ENCODE measurements around the gene TMEM219. TPM values are rescaled to one million over a fixed set of nuclear protein-coding genes. Genes with fewer than 3 reads are reported as not detected.
"Not testable (repeated sequence)": the region's sequence is repeated elsewhere in the genome, so short reads cannot be mapped to it uniquely, and the experiment has no call there.

Gene TMEM219
- total RNA-seq, 1 donor from 2014 or later: 85.9 TPM

- Mint-ChIP-seq H3K27ac (no peak overlapping the region), H3K4me1 (peaks cover 8% of the 10 kb centered on the region), H3K4me3 (no peak overlapping the region), H3K27me3 (ENCODE audit: low read depth) (peaks cover 21% of the 10 kb centered on the region), H3K36me3 (no peaks in the 10 kb centered on the region), H3K9me3 (no peaks in the 10 kb centered on the region)
- TF ChIP-seq, protein P1, sequence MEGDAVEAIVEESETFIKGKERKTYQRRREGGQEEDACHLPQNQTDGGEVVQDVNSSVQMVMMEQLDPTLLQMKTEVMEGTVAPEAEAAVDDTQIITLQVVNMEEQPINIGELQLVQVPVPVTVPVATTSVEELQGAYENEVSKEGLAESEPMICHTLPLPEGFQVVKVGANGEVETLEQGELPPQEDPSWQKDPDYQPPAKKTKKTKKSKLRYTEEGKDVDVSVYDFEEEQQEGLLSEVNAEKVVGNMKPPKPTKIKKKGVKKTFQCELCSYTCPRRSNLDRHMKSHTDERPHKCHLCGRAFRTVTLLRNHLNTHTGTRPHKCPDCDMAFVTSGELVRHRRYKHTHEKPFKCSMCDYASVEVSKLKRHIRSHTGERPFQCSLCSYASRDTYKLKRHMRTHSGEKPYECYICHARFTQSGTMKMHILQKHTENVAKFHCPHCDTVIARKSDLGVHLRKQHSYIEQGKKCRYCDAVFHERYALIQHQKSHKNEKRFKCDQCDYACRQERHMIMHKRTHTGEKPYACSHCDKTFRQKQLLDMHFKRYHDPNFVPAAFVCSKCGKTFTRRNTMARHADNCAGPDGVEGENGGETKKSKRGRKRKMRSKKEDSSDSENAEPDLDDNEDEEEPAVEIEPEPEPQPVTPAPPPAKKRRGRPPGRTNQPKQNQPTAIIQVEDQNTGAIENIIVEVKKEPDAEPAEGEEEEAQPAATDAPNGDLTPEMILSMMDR (IDR thresholded peaks at IDR 0.05; ENCODE audit: unreplicated experiment): no peak
- DNase-seq (ENCODE audit: low spot score in 2 of 2, unreplicated experiment in 2 of 2): no peak
These were observed 54.8 kb downstream of the TMEM219 start for GRCh38 chr16:30016555-30017276.

DNA sequence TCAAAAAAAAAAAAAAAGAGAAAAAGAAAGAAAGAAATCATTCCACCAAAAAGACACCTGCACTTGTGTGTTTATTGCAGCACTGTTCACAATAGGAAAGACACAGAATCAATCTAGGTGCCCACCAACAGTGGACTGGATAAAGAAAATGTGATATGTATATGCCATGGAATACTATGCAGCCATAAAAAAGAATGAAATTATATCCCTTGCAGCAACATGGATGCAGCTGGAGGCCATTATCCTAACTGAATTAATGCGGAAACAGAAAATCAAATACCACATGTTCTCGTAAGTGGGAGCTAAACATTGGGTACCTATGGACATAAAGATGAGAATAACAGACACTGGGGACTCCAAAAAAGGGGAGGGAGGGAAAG, 55.4 kb downstream of the TMEM219 start:
- TF ChIP-seq, protein P1 (IDR thresholded peaks at IDR 0.05; ENCODE audit: unreplicated experiment): no peak
- no peak overlapping the region for H3K27ac Mint-ChIP-seq
- peaks cover 16% of the 10 kb centered on the region for H3K27me3 Mint-ChIP-seq (ENCODE audit: low read depth)
- H3K36me3 Mint-ChIP-seq: no peaks in the 10 kb centered on the region
- H3K4me1 Mint-ChIP-seq: peaks cover 4% of the 10 kb centered on the region
- H3K9me3 Mint-ChIP-seq: no peaks in the 10 kb centered on the region
- no peak for DNase-seq (ENCODE audit: low spot score in 2 of 2, unreplicated experiment in 2 of 2)
- H3K4me3 Mint-ChIP-seq: no peak overlapping the region

- not testable (repeated sequence) for H3K4me1 Mint-ChIP-seq; H3K27ac Mint-ChIP-seq; H3K36me3 Mint-ChIP-seq; H3K9me3 Mint-ChIP-seq; H3K4me3 Mint-ChIP-seq; DNase-seq (ENCODE audit: low spot score in 2 of 2, unreplicated experiment in 2 of 2)
- H3K27me3 Mint-ChIP-seq (ENCODE audit: low read depth): peaks cover 12% of the 10 kb centered on the region
These were observed 56.1 kb downstream of the TMEM219 start for GRCh38 chr16:30017937-30018336.

- TF ChIP-seq, protein P1 (IDR thresholded peaks at IDR 0.05; ENCODE audit: unreplicated experiment): no peak
- H3K36me3 Mint-ChIP-seq: no peaks in the 10 kb centered on the region
- H3K27ac Mint-ChIP-seq: no peak overlapping the region
- H3K4me1 Mint-ChIP-seq: peaks cover 4% of the 10 kb centered on the region
- no peak for DNase-seq (ENCODE audit: low spot score in 2 of 2, unreplicated experiment in 2 of 2)
- no peak overlapping the region for H3K4me3 Mint-ChIP-seq
- peaks cover 12% of the 10 kb centered on the region for H3K27me3 Mint-ChIP-seq (ENCODE audit: low read depth)
- no peaks in the 10 kb centered on the region for H3K9me3 Mint-ChIP-seq
These were observed 56.9 kb downstream of the TMEM219 start for GRCh38 chr16:30018731-30019158.

Other genes starting within 250 kb of the TMEM219 start
- gene C16orf54, start 216.1 kb upstream of the TMEM219 start, total RNA-seq: not detected in 3 replicates
- 0.11 to 0.20 TPM (median 0.20 TPM) in 3 replicates for gene ZG16, start 183.8 kb upstream of the TMEM219 start, total RNA-seq
- 72.6 to 78.3 TPM (median 76.9 TPM) in 3 replicates for gene KIF22, start 171.3 kb upstream of the TMEM219 start, total RNA-seq
- gene MAZ, start 155.6 kb upstream of the TMEM219 start, total RNA-seq: 345 to 360 TPM (median 349 TPM) in 3 replicates
- gene PRRT2, start 149.9 kb upstream of the TMEM219 start, total RNA-seq: 24.6 to 25.5 TPM (median 24.7 TPM) in 3 replicates
- gene PAGR1, start 145.9 kb upstream of the TMEM219 start, total RNA-seq: 42.3 to 43.8 TPM (median 43.2 TPM) in 3 replicates
- 13.1 to 14.4 TPM (median 13.1 TPM) in 3 replicates for gene MVP, start 141.6 kb upstream of the TMEM219 start, total RNA-seq
- gene CDIPT, start 98.9 kb upstream of the TMEM219 start, total RNA-seq: 49.7 to 51.7 TPM (median 49.7 TPM) in 3 replicates
- 28.8 to 30.4 TPM (median 29.1 TPM) in 3 replicates for gene SEZ6L2, start 62.5 kb upstream of the TMEM219 start, total RNA-seq
- 13.6 to 14.6 TPM (median 14.2 TPM) in 3 replicates for gene ASPHD1, start 61.6 kb upstream of the TMEM219 start, total RNA-seq
- 26.4 to 30.6 TPM (median 30.5 TPM) in 3 replicates for gene KCTD13, start 35.9 kb upstream of the TMEM219 start, total RNA-seq
- gene TAOK2, start 11.8 kb downstream of the TMEM219 start, total RNA-seq: 47.3 to 51.3 TPM (median 48.3 TPM) in 3 replicates
- gene HIRIP3, start 33.5 kb downstream of the TMEM219 start, total RNA-seq: 8.6 to 10.9 TPM (median 9.7 TPM) in 3 replicates
- 60.2 to 62.9 TPM (median 62.0 TPM) in 3 replicates for gene INO80E, start 34.2 kb downstream of the TMEM219 start, total RNA-seq
- gene DOC2A, start 48.9 kb downstream of the TMEM219 start, total RNA-seq: 5.3 to 6.4 TPM (median 5.7 TPM) in 3 replicates
- gene C16orf92, start 61.1 kb downstream of the TMEM219 start, total RNA-seq: not detected in 3 replicates
- gene TLCD3B, start 69.2 kb downstream of the TMEM219 start, total RNA-seq: 0.55 to 1.1 TPM (median 0.72 TPM) in 3 replicates
- gene ALDOA, start 103.7 kb downstream of the TMEM219 start, total RNA-seq: 613 to 624 TPM (median 618 TPM) in 3 replicates
- gene PPP4C, start 113.9 kb downstream of the TMEM219 start, total RNA-seq: 102 to 107 TPM (median 105 TPM) in 3 replicates
- 2.3 to 2.7 TPM (median 2.4 TPM) in 3 replicates for gene TBX6, start 129.8 kb downstream of the TMEM219 start, total RNA-seq
- 34.5 to 45.0 TPM (median 36.9 TPM) in 3 replicates for gene YPEL3, start 134.1 kb downstream of the TMEM219 start, total RNA-seq
- 10.7 to 11.1 TPM (median 10.8 TPM) in 3 replicates for gene GDPD3, start 151.5 kb downstream of the TMEM219 start, total RNA-seq
- 58.7 to 61.2 TPM (median 61.0 TPM) in 3 replicates for gene MAPK3, start 161.1 kb downstream of the TMEM219 start, total RNA-seq
- 7.0 to 8.9 TPM (median 7.0 TPM) in 3 replicates for gene CORO1A, start 221.5 kb downstream of the TMEM219 start, total RNA-seq
- gene BOLA2B, start 231.6 kb downstream of the TMEM219 start, total RNA-seq: 56.7 to 64.5 TPM (median 58.1 TPM) in 3 replicates
- gene SLX1A, start 231.8 kb downstream of the TMEM219 start, total RNA-seq: 28.2 to 39.6 TPM (median 30.3 TPM) in 3 replicates
- gene SULT1A3, start 237.2 kb downstream of the TMEM219 start, total RNA-seq: 27.4 to 31.2 TPM (median 27.6 TPM) in 3 replicates